NCI-H446 (cell line): ENCODE data around the gene TEAD2.
"Not testable (repeated sequence)": the region's sequence is repeated elsewhere in the genome, so short reads cannot be mapped to it uniquely, and the experiment has no call there.

Experiments
- DNase-seq, 2 experiments: peaks; one replicate each; lab custom pipeline; 2025; lab: John Stamatoyannopoulos, UW

TEAD2 gene

DNA sequence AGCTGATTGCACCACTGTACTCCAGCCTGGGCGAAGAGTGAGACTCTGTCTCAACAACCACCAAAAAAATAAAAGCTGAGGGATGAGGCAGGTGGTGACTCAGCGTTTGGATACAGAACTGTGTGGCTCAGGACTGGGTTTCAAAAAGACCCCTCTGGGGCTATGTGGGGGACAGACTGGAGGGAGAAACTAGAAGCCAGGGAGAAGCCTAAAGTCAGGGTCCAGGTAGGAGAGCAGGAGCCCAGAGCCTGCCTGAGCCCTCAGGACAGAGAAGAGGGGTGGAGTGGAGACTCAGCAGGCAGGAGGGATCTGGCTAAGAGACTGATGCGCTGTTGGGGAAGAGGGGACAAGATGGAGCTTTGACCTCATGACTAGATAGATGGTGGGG, 28.8 kb downstream of the TEAD2 start:
- DNase-seq, result no peak

DNA sequence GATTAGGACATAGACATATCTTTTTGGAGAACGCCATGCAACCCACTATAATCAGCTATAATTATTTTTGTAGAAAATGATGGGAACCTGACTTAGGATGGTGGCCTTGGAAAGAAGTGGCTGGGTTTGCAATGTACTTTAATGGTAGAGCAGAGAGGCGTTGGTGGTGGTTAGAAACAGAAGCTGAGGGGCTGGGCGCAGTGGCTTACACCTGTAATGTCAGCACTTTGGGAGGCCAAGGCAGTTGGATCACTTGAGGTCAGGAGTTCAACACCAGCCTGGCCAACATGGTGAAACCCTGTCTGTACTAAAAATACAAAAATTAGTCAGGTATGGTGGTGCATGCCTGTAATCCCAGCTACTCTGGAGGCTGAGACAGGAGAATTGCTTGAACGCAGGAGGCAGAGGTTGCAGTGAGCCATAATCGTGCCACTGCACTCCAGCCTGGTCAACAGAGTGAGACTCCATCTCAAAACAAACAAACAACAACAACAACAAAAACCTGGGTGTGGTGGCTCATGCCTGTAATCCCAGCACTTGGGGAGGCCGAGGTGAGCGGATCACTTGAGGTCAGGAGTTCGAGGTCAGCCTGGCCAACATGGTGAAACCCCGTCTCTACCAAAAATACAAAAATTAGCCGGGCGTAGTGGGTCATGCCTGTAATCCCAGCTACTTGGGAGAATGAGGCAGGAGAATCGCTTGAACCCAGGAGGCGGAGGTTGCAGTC, 29.4 kb downstream of the TEAD2 start:
- DNase-seq, result not testable (repeated sequence)

- peak; percentile 33 to 45 for DNase-seq
These were observed 30.6 kb downstream of the TEAD2 start for GRCh38 chr19:49331616-49332055.

DNA sequence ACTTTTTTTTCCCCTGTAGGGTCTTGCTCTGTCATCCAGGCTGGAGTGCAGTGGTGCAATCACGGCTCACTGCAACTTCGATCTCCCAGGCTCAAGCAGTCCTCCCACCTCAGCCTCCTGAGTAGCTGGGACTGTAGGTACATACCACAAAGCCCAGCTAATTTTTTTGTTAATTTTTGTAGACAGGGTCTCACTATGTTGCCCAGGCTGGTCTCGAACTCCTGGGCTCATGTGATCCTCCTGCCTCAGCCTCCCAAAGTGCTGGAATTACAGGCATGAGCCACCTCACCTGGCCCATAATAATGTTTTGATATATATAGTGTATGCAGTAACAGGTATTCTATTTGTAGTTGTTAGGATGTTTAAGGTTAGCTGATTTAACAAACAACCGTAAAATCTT, 31.0 kb downstream of the TEAD2 start:
- DNase-seq, result not testable (repeated sequence)

GRCh38 chr19:49328741-49329140, 33.5 kb downstream of the TEAD2 start:
- DNase-seq, result no peak

- DNase-seq, result no peak
These were observed 34.2 kb downstream of the TEAD2 start for GRCh38 chr19:49327878-49328544.

GRCh38 chr19:49326165-49326704, 36.0 kb downstream of the TEAD2 start:
- DNase-seq, result no peak

- not testable (repeated sequence) for DNase-seq
These were observed 36.5 kb downstream of the TEAD2 start for GRCh38 chr19:49325756-49326155.

- no peak for DNase-seq
These were observed 37.2 kb downstream of the TEAD2 start, which contains the start of gene SLC6A16 for GRCh38 chr19:49324801-49325576. TSS of gene SLC6A16 (minus strand) at chr19:49325191. CDS start at chr19:49311347, 13,844 bp downstream.

- no peak for DNase-seq
These were observed 43.9 kb downstream of the TEAD2 start for GRCh38 chr19:49318296-49318695.

GRCh38 chr19:49316284-49316683, 45.9 kb downstream of the TEAD2 start:
- DNase-seq, result no peak

GRCh38 chr19:49315111-49315510, 47.1 kb downstream of the TEAD2 start:
- no peak for DNase-seq

DNA sequence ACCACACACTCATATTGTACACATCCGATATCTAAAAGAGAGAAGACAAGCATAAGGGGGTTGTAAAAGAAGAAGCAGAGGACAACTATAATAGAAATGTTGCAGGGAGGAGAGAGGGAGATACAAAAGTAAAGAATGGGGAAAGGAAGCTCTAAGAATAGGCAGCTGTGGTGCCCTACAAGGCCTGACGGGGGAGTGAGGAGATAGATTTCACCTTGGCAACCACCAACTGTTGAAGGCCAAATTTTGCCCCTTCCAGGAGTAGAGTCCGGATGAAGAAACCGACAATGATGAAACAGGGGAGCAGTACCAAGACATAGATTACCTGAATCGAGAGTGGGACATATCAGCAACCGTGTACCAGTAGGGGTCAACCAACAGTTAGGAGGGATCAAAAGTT, 53.1 kb downstream of the TEAD2 start:
- DNase-seq, result no peak

DNA sequence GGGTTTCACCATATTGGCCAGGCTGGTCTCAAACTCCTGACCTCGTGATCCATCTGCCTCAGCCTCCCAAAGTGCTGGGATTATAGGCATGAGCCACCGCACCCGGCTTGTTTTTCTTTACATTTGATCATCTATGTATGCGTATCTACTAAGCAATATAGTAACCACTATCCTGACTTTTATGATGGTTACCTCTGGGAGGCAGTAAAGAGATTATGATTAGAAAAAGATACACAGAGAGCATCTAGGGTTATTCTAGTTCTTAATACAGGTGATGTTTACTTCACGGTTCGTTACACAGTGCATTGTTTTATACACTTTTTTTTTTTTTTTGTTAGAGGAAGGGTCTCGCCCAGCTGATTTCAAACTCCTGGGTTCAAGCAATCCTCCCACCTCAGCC, 55.5 kb downstream of the TEAD2 start:
- not testable (repeated sequence) for DNase-seq

- no peak for DNase-seq
These were observed 60.4 kb downstream of the TEAD2 start for GRCh38 chr19:49301866-49302252.

- DNase-seq, result peak; percentile 24 to 65
These were observed 60.9 kb downstream of the TEAD2 start for GRCh38 chr19:49301165-49301865.

GRCh38 chr19:49298653-49299052, 63.6 kb downstream of the TEAD2 start:
- not testable (repeated sequence) for DNase-seq

- DNase-seq, result no peak
These were observed 64.8 kb downstream of the TEAD2 start for GRCh38 chr19:49297403-49297802.

GRCh38 chr19:49295208-49295880, 66.9 kb downstream of the TEAD2 start:
- no peak for DNase-seq

GRCh38 chr19:49294401-49294800, 67.8 kb downstream of the TEAD2 start:
- DNase-seq, result no peak
